ENCODE results near the gene PRR3.

The PRR3 gene

GRCh38 chr6:30560930-30561329 lies 3.8 kb downstream of the PRR3 start:
- Histone ChIP-seq H3K4me2 (ENCODE audit: low read length) (no peak overlapping the region), H3F3A (ENCODE audit: control insufficient read depth, insufficient read depth) (peaks cover 12% of the 10 kb centered on the region), H3K9me2 (replicated peaks; ENCODE audit: control insufficient read depth, low read length) (no peaks in the 10 kb centered on the region), H3K4me3 (ENCODE audit: low read length) (no peak overlapping the region), H3K4me1 (ENCODE audit: control insufficient read depth, low read length) (peaks cover 12% of the 10 kb centered on the region), H3K79me2 (ENCODE audit: control insufficient read depth, low read length) (peaks cover 43% of the 10 kb centered on the region), H4K20me1 (ENCODE audit: control insufficient read depth, insufficient read depth, low read depth, low read length) (peaks cover 12% of the 10 kb centered on the region; the same call in 1 of the 2 replicates), H3K36me3 (ENCODE audit: control insufficient read depth, low read length) (peaks cover 55% of the 10 kb centered on the region), H3K27me3 (ENCODE audit: control insufficient read depth, low read length) (no peaks in the 10 kb centered on the region), H3K27ac (ENCODE audit: low read depth, low read length) (no peak overlapping the region), H3K9me3 (ENCODE audit: control insufficient read depth, insufficient read depth, low read length) (no peaks in the 10 kb centered on the region)
- TF ChIP-seq CTCF (IDR thresholded peaks at IDR 0.05; ENCODE audit: low read depth, low read length, poor library complexity, severe bottlenecking) (no peak), EZH2phosphoT487 (IDR thresholded peaks at IDR 0.05; ENCODE audit: borderline replicate concordance, low read length) (no peak)

GRCh38 chr6:30562470-30563425 lies 5.7 kb downstream of the PRR3 start:
- Histone ChIP-seq H3K4me3 (ENCODE audit: low read length) (no peak overlapping the region), H3F3A (ENCODE audit: control insufficient read depth, insufficient read depth) (peaks cover 9% of the 10 kb centered on the region), H3K27ac (ENCODE audit: low read depth, low read length) (no peak overlapping the region), H3K4me2 (ENCODE audit: low read length) (no peak overlapping the region), H3K9me3 (ENCODE audit: control insufficient read depth, insufficient read depth, low read length) (no peaks in the 10 kb centered on the region), H3K79me2 (ENCODE audit: control insufficient read depth, low read length) (peaks cover 36% of the 10 kb centered on the region), H4K20me1 (ENCODE audit: control insufficient read depth, insufficient read depth, low read depth, low read length) (peaks cover 10% of the 10 kb centered on the region; the same call in 1 of the 2 replicates), H3K36me3 (ENCODE audit: control insufficient read depth, low read length) (peaks cover 48% of the 10 kb centered on the region), H3K4me1 (ENCODE audit: control insufficient read depth, low read length) (peaks cover 11% of the 10 kb centered on the region), H3K27me3 (ENCODE audit: control insufficient read depth, low read length) (no peaks in the 10 kb centered on the region), H3K9me2 (replicated peaks; ENCODE audit: control insufficient read depth, low read length) (no peaks in the 10 kb centered on the region)
- TF ChIP-seq CTCF (IDR thresholded peaks at IDR 0.05; ENCODE audit: low read depth, low read length, poor library complexity, severe bottlenecking): no peak
- no peak for TF ChIP-seq EZH2phosphoT487 (IDR thresholded peaks at IDR 0.05; ENCODE audit: borderline replicate concordance, low read length)

GRCh38 chr6:30564114-30564513 lies 7.0 kb downstream of the PRR3 start:
- Histone ChIP-seq H3K4me1 (ENCODE audit: control insufficient read depth, low read length) (no peaks in the 10 kb centered on the region), H3K27ac (ENCODE audit: low read depth, low read length) (no peak overlapping the region), H4K20me1 (ENCODE audit: control insufficient read depth, insufficient read depth, low read depth, low read length) (no peaks in the 10 kb centered on the region; the same call in 1 of the 2 replicates), H3K9me2 (replicated peaks; ENCODE audit: control insufficient read depth, low read length) (no peaks in the 10 kb centered on the region), H3K36me3 (ENCODE audit: control insufficient read depth, low read length) (peaks cover 36% of the 10 kb centered on the region), H3K79me2 (ENCODE audit: control insufficient read depth, low read length) (peaks cover 22% of the 10 kb centered on the region), H3K27me3 (ENCODE audit: control insufficient read depth, low read length) (no peaks in the 10 kb centered on the region), H3K9me3 (ENCODE audit: control insufficient read depth, insufficient read depth, low read length) (no peaks in the 10 kb centered on the region), H3F3A (ENCODE audit: control insufficient read depth, insufficient read depth) (peaks cover 6% of the 10 kb centered on the region), H3K4me2 (ENCODE audit: low read length) (no peak overlapping the region), H3K4me3 (ENCODE audit: low read length) (no peak overlapping the region)
- TF ChIP-seq EZH2phosphoT487 (IDR thresholded peaks at IDR 0.05; ENCODE audit: borderline replicate concordance, low read length) (no peak), CTCF (IDR thresholded peaks at IDR 0.05; ENCODE audit: low read depth, low read length, poor library complexity, severe bottlenecking) (no peak)
